SK-N-MC (cell line): ENCODE measurements around the gene HAGHL.

ENCODE experiments used
- EZH2 ChIP-seq: fragments of 200-600 bp; sonication (generic); IDR thresholded peaks from one replicate; pipeline ENCODE4 v1.6.1; 2017; ENCODE audit warnings: antibody characterized with exemption
- FOXP2 ChIP-seq: optimal IDR thresholded peaks from 2 replicates; pipeline ENCODE3; 2011; ENCODE audit warnings: mild to moderate bottlenecking, moderate library complexity; ENCODE audit not compliant: insufficient read depth; ENCODE audit errors: extremely low read length, control extremely low read depth
- POLR2AphosphoS5 ChIP-seq: IDR thresholded peaks from 2 replicates; pipeline ENCODE4 v1.6.1; 2012; ENCODE audit warnings: mild to moderate bottlenecking, low read depth, low read length, borderline replicate concordance

GRCh38 chr16:734981-735881, 8.3 kb downstream of the HAGHL start:
- TF ChIP-seq POLR2AphosphoS5 (no peak), EZH2 (no peak), FOXP2 (no peak)
